ENCODE measurements around the gene ERC2. TPM values are rescaled to one million over a fixed set of nuclear protein-coding genes. Genes with fewer than 3 reads are reported as not detected.

The ERC2 gene
- total and polyA plus RNA-seq, 2 of the 8 experiments (the other 6 are each of a cell fraction or from before 2014, with no cell fraction given) = 16.4 to 22.8 TPM

DNA sequence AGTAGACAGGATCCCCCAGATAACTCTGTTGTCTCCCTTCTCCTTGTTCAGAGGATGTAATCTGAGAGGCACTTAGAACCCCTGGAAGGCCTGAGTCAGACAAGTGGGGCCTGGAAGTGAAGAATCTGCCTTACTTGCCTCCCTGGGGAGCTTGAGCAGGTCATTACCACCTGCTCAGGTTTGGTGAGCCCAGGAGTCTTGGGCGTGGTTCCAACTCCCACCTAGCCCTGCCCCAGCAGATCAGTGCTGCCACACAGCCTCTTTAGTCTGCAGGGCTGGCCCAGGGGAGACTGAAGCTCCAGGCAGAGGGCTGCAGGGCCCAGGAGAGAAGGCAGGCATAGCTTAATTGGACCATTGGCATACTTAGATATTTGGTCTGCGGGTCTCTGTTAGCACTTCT is 230.0 kb downstream of the ERC2 start:
- Histone ChIP-seq H4K5ac (ENCODE audit: insufficient read length, low read depth, low read length) (no peak overlapping the region), H4K20me1 (replicated peaks in 1 of 2; ENCODE audit: control insufficient read depth in 1 of 2, insufficient read depth in 2 of 2, low read length in 2 of 2) (no peaks in the 10 kb centered on the region), H3K27me3 (replicated peaks in 1 of 4; ENCODE audit: control insufficient read depth in 3 of 4, extremely low read depth in 1 of 4, insufficient read depth in 3 of 4, low read length in 3 of 4) (no peaks in the 10 kb centered on the region), H3K27ac (ENCODE audit: low read depth, low read length) (no peak overlapping the region), H3K9me3 (ENCODE audit: insufficient read depth in 2 of 2, low read depth in 1 of 2, low read length in 1 of 2) (no peaks in the 10 kb centered on the region), H3K23ac (ENCODE audit: insufficient read length) (no peak overlapping the region), H3K23me2 (ENCODE audit: low read depth, low read length) (no peaks in the 10 kb centered on the region), H2BK5ac (ENCODE audit: low read depth, low read length) (no peak overlapping the region), H3K56ac (replicated peaks; ENCODE audit: insufficient read length, low read depth, low read length) (no peak overlapping the region), H2BK12ac (ENCODE audit: low read depth, low read length) (no peak overlapping the region), H3K18ac (ENCODE audit: extremely low read depth, low read length) (no peak overlapping the region), H2BK20ac (ENCODE audit: low read length) (no peak overlapping the region), H3K4me1 (replicated peaks in 1 of 4; ENCODE audit: control insufficient read depth in 3 of 4, insufficient read depth in 4 of 4, low read length in 3 of 4) (peaks cover 3 to 4% (median 3%) of the 10 kb centered on the region in 4 experiments; a peak in 6 of 7 replicates), H3K14ac (ENCODE audit: insufficient read length) (no peak overlapping the region), H4K8ac (ENCODE audit: extremely low read depth, insufficient read depth, low read length) (no peak overlapping the region), H3K9ac (replicated peaks in 1 of 4; ENCODE audit: extremely low read depth in 1 of 4, low read depth in 3 of 4, low read length in 3 of 4) (no peak overlapping the region), H3K79me2 (ENCODE audit: control insufficient read depth in 1 of 2, insufficient read depth in 2 of 2, low read length in 2 of 2) (no peaks in the 10 kb centered on the region), H3K4ac (replicated peaks; ENCODE audit: insufficient read length, low read depth, low read length) (no peak overlapping the region), H4K91ac (replicated peaks; ENCODE audit: insufficient read length, low read length) (no peak overlapping the region), H2BK120ac (replicated peaks; ENCODE audit: low read depth, low read length) (no peak overlapping the region), H2BK15ac (ENCODE audit: low read length) (no peak overlapping the region), H2AFZ (ENCODE audit: low read length) (no peak overlapping the region), H3K4me2 (ENCODE audit: insufficient read depth in 1 of 2, low read depth in 2 of 2, low read length in 2 of 2) (no peak overlapping the region), H3K36me3 (ENCODE audit: control insufficient read depth in 2 of 4, insufficient read depth in 4 of 4, low read length in 3 of 4) (no peaks in the 10 kb centered on the region), H3K4me3 (ENCODE audit: extremely low read depth in 1 of 4, insufficient read depth in 2 of 4, low read depth in 3 of 4, low read length in 4 of 4) (no peak overlapping the region), H2AK5ac (ENCODE audit: low read depth, low read length) (no peak overlapping the region), H3K79me1 (ENCODE audit: low read depth, low read length) (no peaks in the 10 kb centered on the region)
- 88% methylated on average over 2 of the region's 2 CpGs; no CpG with 5 or more reads in 1 of the 2 experiments for WGBS, 2 experiments (ENCODE audit: extremely low coverage in 1 of 2, insufficient coverage in 1 of 2, insufficient read length in 1 of 2, insufficient replicate concordance in 2 of 2, low coverage in 1 of 2, low lambda C conversion rate in 2 of 2, missing lambda C conversion rate in 1 of 2)
- ChIA-PET CTCF (ENCODE audit: partially characterized antibody) (interaction anchor here (1.0 to 1.8 kb wide), 2 partner anchors 13 to 71 kb away, joined by 3 to 6 read pairs; no protein-coding TSS in a partner anchor), POLR2A (ENCODE audit: partially characterized antibody) (interaction anchor here (0.6 kb wide), 1 partner anchor 157 kb away, joined by 4 read pairs; no protein-coding TSS in a partner anchor)
- no peak for TF ChIP-seq TCF12 (IDR thresholded peaks at IDR 0.05; ENCODE audit: low read depth, low read length)
- no peak for TF ChIP-seq HDAC6 (IDR thresholded peaks at IDR 0.05; ENCODE audit: low read depth, low read length)
- no peak for TF ChIP-seq GTF2F1 (IDR thresholded peaks at IDR 0.05; ENCODE audit: borderline replicate concordance, low read depth, low read length)
- TF ChIP-seq USF2 (IDR thresholded peaks at IDR 0.05; ENCODE audit: low read length) = no peak
- DNase-seq (ENCODE audit: low read depth in 1 of 2, low spot score in 2 of 2) = no peak
- FAIRE-seq = no peak

Measured in H1 (cell line).